ENCODE data around the gene TRMT10A.
"Not testable (repeated sequence)": the region's sequence is repeated elsewhere in the genome, so short reads cannot be mapped to it uniquely, and the experiment has no call there.

Gene TRMT10A

DNA sequence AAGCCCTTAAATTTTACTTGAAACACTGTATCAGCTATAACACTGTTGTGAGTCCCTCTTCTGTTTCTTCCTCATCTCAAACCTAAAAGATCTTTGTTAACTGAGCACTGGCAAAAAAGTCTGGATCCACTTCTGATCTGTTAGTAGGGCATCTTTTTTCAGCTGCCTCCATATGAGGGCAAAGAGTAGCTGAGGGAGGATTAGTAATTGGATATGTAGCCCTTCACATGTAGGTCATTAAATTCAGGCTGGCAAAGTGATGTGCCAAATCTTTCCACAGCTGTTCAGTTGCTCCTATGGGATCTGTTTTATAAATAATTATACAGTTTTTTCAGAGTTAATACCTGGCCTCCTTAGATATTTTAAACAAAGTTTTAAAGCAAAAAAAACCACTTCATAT is 1.1 kb upstream of the TRMT10A start:
- H3K4me3 ChIP-seq (ENCODE audit: low read depth, low read length): no peak overlapping the region
- TF ChIP-seq, protein P1, sequence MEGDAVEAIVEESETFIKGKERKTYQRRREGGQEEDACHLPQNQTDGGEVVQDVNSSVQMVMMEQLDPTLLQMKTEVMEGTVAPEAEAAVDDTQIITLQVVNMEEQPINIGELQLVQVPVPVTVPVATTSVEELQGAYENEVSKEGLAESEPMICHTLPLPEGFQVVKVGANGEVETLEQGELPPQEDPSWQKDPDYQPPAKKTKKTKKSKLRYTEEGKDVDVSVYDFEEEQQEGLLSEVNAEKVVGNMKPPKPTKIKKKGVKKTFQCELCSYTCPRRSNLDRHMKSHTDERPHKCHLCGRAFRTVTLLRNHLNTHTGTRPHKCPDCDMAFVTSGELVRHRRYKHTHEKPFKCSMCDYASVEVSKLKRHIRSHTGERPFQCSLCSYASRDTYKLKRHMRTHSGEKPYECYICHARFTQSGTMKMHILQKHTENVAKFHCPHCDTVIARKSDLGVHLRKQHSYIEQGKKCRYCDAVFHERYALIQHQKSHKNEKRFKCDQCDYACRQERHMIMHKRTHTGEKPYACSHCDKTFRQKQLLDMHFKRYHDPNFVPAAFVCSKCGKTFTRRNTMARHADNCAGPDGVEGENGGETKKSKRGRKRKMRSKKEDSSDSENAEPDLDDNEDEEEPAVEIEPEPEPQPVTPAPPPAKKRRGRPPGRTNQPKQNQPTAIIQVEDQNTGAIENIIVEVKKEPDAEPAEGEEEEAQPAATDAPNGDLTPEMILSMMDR (IDR thresholded peaks at IDR 0.05; ENCODE audit: borderline replicate concordance, insufficient read depth, low read depth, low read length): no peak

DNA sequence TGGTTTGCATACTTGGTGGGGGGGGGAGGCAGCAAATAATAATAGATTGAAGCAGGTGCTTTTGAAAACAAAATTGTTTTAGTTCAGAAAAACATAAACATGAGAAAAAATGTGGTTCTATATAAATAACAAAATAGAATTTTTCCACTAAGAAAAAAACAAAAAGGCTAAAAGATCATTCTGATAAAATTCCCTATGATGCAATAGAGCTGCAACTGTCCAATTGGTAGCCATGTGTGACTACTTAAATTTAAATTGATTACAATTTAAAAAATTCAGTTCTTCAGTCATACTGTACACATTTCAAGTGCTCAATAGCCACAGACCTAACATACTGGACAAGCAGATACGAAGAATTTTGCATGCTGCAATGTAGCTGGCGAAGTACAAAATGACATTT is 11.0 kb downstream of the TRMT10A start:
- TF ChIP-seq, protein P1 (IDR thresholded peaks at IDR 0.05; ENCODE audit: borderline replicate concordance, insufficient read depth, low read depth, low read length): no peak
- H3K4me3 ChIP-seq (ENCODE audit: low read depth, low read length): no peak overlapping the region

DNA sequence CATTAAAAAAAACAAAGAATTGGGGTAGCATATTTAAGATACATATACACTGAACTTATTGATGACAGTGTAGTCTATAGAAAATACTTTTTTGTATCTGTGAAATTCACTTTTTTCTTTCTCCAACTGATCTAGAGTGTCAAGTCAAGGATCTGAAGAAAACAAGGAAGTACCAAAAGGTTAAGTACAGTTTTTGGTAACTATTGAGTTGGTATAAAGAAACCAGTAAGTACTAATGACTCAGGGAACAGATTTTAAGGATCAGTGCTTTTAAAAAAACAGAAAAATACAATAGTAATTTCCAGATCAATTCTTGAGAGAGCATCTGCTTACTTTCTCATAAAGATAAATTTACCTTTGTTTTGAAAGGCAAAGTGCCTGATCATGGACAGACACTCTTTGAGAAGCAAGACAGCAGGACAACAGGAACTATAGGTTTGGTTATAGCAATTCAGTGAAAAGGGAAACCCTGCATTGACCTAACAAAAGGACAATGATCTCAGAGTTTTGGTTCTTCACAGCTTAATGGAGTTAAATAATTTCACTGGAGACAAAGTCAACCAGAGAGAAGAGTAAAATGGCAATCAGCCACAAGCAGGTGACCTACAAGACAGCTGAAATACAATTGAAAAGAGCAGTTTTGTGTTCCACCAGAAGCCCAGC is 23.4 kb downstream of the TRMT10A start:
- TF ChIP-seq, protein P1 (IDR thresholded peaks at IDR 0.05; ENCODE audit: borderline replicate concordance, insufficient read depth, low read depth, low read length): no peak
- H3K4me3 ChIP-seq (ENCODE audit: low read depth, low read length): no peak overlapping the region

DNA sequence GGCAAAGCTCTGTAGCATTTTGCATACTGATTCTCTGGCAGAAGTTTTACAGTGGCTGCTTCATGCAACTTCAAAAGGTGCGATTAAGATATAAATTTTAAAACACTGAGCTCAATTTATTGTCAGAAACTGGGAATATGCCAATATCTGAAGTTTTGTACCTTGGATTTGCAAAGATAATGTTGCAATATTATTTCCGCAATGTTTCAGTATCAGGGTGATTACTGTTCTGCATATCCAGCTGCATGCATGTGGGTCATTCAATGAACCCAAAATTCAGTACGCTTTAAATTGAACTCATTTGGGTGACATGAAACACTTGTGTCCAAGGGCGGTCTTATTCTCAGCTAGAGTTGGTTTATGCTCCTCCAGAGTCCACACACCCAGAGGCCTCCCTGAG is 26.2 kb downstream of the TRMT10A start:
- no peak overlapping the region for H3K4me3 ChIP-seq (ENCODE audit: low read depth, low read length)
- TF ChIP-seq, protein P1 (IDR thresholded peaks at IDR 0.05; ENCODE audit: borderline replicate concordance, insufficient read depth, low read depth, low read length): no peak

DNA sequence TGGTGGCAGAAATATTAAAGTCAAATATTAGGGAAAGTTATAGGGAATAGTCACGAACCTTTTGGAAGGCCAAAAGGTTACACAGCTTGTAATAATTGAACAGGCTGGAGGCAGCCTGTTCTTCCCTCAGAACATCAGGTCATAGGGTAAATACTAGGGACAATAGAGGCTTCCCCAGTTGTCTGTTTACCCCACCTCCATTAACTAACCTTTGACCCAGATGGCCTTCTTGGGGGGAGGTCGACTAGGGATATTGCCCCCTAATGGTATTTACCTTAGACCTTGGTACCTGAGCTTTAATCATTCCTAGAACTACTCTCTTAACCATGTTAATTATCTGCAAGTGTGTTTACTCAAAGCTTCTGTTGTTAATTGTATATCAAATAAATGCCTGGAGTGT is 27.0 kb downstream of the TRMT10A start:
- TF ChIP-seq, protein P1 (IDR thresholded peaks at IDR 0.05; ENCODE audit: borderline replicate concordance, insufficient read depth, low read depth, low read length): no peak
- H3K4me3 ChIP-seq (ENCODE audit: low read depth, low read length): no peak overlapping the region

DNA sequence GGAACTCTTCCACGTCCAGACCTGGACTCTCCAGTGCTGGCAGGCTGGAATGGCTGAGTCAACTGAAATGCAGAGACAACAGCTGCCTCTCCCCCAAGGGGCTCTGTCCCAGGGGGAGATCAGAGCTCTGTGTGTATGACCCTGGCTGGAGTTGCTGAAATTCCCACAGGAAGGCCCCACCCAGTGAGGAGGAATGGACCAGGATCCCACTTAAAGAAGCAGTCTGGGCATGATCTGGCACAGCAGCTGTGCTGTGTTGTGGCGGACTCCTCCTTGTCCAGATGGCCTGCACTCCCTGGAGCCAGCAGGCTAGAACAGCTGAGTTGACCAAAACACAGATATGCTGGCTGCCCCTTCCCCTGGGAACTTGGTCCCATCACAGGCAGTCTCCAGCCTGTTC is 27.6 kb downstream of the TRMT10A start:
- H3K4me3 ChIP-seq (ENCODE audit: low read depth, low read length): no peak overlapping the region
- TF ChIP-seq, protein P1 (IDR thresholded peaks at IDR 0.05; ENCODE audit: borderline replicate concordance, insufficient read depth, low read depth, low read length): no peak

DNA sequence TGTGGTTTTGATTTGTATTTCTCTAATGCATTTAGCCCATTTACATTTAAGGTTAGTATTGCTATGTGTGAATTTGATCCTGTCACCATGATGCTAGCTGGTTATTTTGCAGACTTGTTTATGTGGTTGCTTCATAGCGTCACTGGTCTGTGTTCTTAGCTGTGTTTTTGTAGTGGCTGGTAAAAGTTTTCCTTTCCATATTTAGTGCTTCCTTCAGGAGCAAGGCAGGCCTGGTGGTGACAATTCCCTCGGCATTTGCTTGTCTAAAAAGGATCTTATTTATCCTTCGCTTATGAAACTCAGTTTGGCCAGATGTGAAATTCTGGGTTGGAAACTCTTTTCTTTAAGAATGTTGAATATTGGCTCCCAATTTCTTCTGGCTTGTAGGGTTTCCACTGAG is 29.1 kb downstream of the TRMT10A start:
- H3K4me3 ChIP-seq (ENCODE audit: low read depth, low read length): not testable (repeated sequence)

Data from GM12875 (cell line).